K562 (cell line): ENCODE results near the gene GTF3C1. TPM values are rescaled to one million over a fixed set of nuclear protein-coding genes. Genes with fewer than 3 reads are reported as not detected.

Source experiments
- BDP1 ChIP-seq: IDR thresholded peaks from 3 replicates; pipeline ENCODE4 v1.6.1; 2011; ENCODE audit not compliant: insufficient read length, insufficient read depth
- CGGBP1 ChIP-seq: fragments of 250-450 bp; sonication (Bioruptor Pico); IDR thresholded peaks from 2 replicates; pipeline ENCODE4 v1.9.0; 2021; ENCODE audit warnings: mild to moderate bottlenecking
- COPS2 ChIP-seq: fragments of 450-650 bp; conservative IDR thresholded peaks from 2 replicates; pipeline ENCODE4 v1.6.1; 2016; ENCODE audit warnings: mild to moderate bottlenecking, moderate library complexity
- FOXM1 ChIP-seq, 2 experiments: fragments of 450-650 bp in 1 of 2; sonication (generic) in 1 of 2; formaldehyde crosslinking in 1 of 2; IDR thresholded peaks; 2 replicates each; pipeline versions ENCODE4 v1.6.1 to v1.9.0; 2017 to 2022; ENCODE audit warnings: low read depth in 2 of 2, mild to moderate bottlenecking in 2 of 2, missing genetic modification reagents in 1 of 2, moderate library complexity in 1 of 2
- FOXO4 ChIP-seq: fragments of 450-650 bp; formaldehyde crosslinking; IDR thresholded peaks from 2 replicates; pipeline ENCODE4 v1.4.0; 2020; ENCODE audit warnings: mild to moderate bottlenecking, moderate library complexity
- GATAD2A ChIP-seq: fragments of 450-650 bp; IDR thresholded peaks from 2 replicates; pipeline ENCODE4 v1.6.1; 2017
- IRF9 ChIP-seq: fragments of 450-650 bp; IDR thresholded peaks from 2 replicates; pipeline ENCODE4 v1.6.1; 2016; ENCODE audit warnings: missing biosample characterization, missing genetic modification characterization
- KDM2B ChIP-seq: fragments of 250-450 bp; sonication (Bioruptor Pico); IDR thresholded peaks from 2 replicates; pipeline ENCODE4 v1.8.0; 2021; ENCODE audit warnings: mild to moderate bottlenecking, moderate library complexity
- LEF1 ChIP-seq: fragments of 450-650 bp; IDR thresholded peaks from 2 replicates; pipeline ENCODE4 v1.6.1; 2016; ENCODE audit warnings: mild to moderate bottlenecking
- MAZ ChIP-seq, 2 experiments: fragments of 450-650 bp in 1 of 2; sonication (generic) in 1 of 2; formaldehyde crosslinking; IDR thresholded peaks in 1 of 2; conservative IDR thresholded peaks in 1 of 2; 2 replicates each; pipeline versions ENCODE4 v1.4.0 to v1.5.0; 2020; ENCODE audit warnings: mild to moderate bottlenecking in 1 of 2, missing genetic modification reagents in 1 of 2
- MIER1 ChIP-seq: fragments of 450-650 bp; IDR thresholded peaks from 2 replicates; pipeline ENCODE4 v1.6.1; 2016; ENCODE audit warnings: antibody characterized with exemption, mild to moderate bottlenecking, low read depth
- PHF8 ChIP-seq: fragments of 200-600 bp; sonication (generic); IDR thresholded peaks from 2 replicates; pipeline ENCODE4 v1.6.1; 2012; ENCODE audit warnings: mixed run types, mild to moderate bottlenecking, inconsistent platforms, low read length, moderate library complexity, borderline replicate concordance
- RAD51 ChIP-seq: fragments of 450-650 bp; IDR thresholded peaks from 2 replicates; pipeline ENCODE4 v1.7.1; 2016; ENCODE audit warnings: low read depth, mild to moderate bottlenecking, borderline replicate concordance
- SMARCE1 ChIP-seq: fragments of 450-650 bp; IDR thresholded peaks from 2 replicates; pipeline ENCODE4 v1.7.1; 2016; ENCODE audit warnings: mild to moderate bottlenecking
- SRF ChIP-seq, 2 experiments: fragments of 250-450, 450-650 bp in 1 of 2; sonication (Bioruptor Pico) in 1 of 2; sonication (generic) in 1 of 2; formaldehyde crosslinking; IDR thresholded peaks; 2 replicates each; pipeline versions ENCODE4 v1.5.0 to v1.5.1; 2020 to 2022; ENCODE audit warnings: mild to moderate bottlenecking in 1 of 2, missing genetic modification reagents in 1 of 2
- TCF7L2 ChIP-seq: fragments of 150-350 bp; IDR thresholded peaks from 2 replicates; pipeline ENCODE4 v1.6.1; 2016; ENCODE audit warnings: low read depth, mild to moderate bottlenecking, low read length, moderate library complexity
- ZNF561 ChIP-seq: fragments of 450-650 bp; formaldehyde crosslinking; conservative IDR thresholded peaks from 2 replicates; pipeline ENCODE4 v1.4.0; 2020; ENCODE audit warnings: mild to moderate bottlenecking, moderate library complexity
- ZNF639 ChIP-seq, 2 experiments: fragments of 200-800 bp in 1 of 2; sonication (Bioruptor generic) in 1 of 2; sonication (generic) in 1 of 2; formaldehyde crosslinking in 1 of 2; IDR thresholded peaks in 1 of 2; conservative IDR thresholded peaks in 1 of 2; 2 replicates each; pipeline versions ENCODE4 v1.5.0 to v1.6.1; 2016 to 2020; ENCODE audit warnings: missing compliant biosample characterization in 1 of 2, missing genetic modification characterization in 1 of 2, missing genetic modification reagents in 1 of 2
- polyA plus RNA-seq, 8 experiments: library from polyadenylated mRNA; depleted of rRNA in 4 of 8; stranded (reverse) in 5 of 8; unstranded in 3 of 8; fragments of >200 nt; fragmentation: Nextera tagmentation in 2 of 8; fragmentation: Illumina TruSeq in 1 of 8; extraction: Ambion mirVana in 2 of 8; extraction: Trizol in 1 of 8; gene quantifications; 2 replicates each; pipeline versions ENCODE4 v1.2.1 to v1.2.3, GENCODE V29; 2011 to 2014; ENCODE audit warnings: inconsistent platforms in 1 of 8, missing spikeins in 1 of 8
- total RNA-seq, 7 experiments: library from RNA; depleted of rRNA in 6 of 7; stranded (reverse); fragments of >200 nt in 6 of 7; fragmentation: Illumina TruSeq in 2 of 7; extraction: Trizol in 2 of 7; gene quantifications; 2 replicates each; pipeline versions ENCODE4 v1.2.1 to v1.2.3, GENCODE V29; 2011 to 2021; ENCODE audit warnings: low replicate concordance in 1 of 7

GTF3C1 gene
- total and polyA plus RNA-seq, 9 of the 15 experiments (the other 6 are each of a cell fraction or from before 2014, with no cell fraction given), result 0.72 to 63.6 (median 30.9) TPM

- TF ChIP-seq MAZ (CRISPR knock-in tag; conservative IDR thresholded peaks at IDR 0.05 in 1 of 2, IDR thresholded peaks at IDR 0.05 in 1 of 2), result peak in 1 of 2 experiments; percentile 58; a peak in 2 of 4 replicates
- TF ChIP-seq LEF1, result peak; percentile 54; the same call in 1 of the 2 replicates
- no peak for TF ChIP-seq GATAD2A
- no peak for TF ChIP-seq MIER1
- no peak for TF ChIP-seq COPS2
- peak; percentile 21; the same call in 1 of the 2 replicates for TF ChIP-seq PHF8
- TF ChIP-seq TCF7L2, result no peak
- no peak for TF ChIP-seq BDP1
- TF ChIP-seq RAD51, result no peak
- no peak for TF ChIP-seq FOXM1 (IDR thresholded peaks at IDR 0.05; ENCODE audit: low read depth)
- TF ChIP-seq FOXM1 (CRISPR knock-in tag; IDR thresholded peaks at IDR 0.05; ENCODE audit: low read depth), result no peak
- no peak for TF ChIP-seq CGGBP1
- TF ChIP-seq IRF9 (tag), result no peak
- TF ChIP-seq SMARCE1, result 0 out of 2 replicates have a peak, but pooled peaks have one; percentile 24
- no peak for TF ChIP-seq FOXO4 (CRISPR knock-in tag)
- TF ChIP-seq ZNF561 (CRISPR knock-in tag), result no peak
- no peak for TF ChIP-seq ZNF639 (CRISPR knock-in tag; conservative IDR thresholded peaks at IDR 0.05 in 1 of 2, IDR thresholded peaks at IDR 0.05 in 1 of 2)
- TF ChIP-seq KDM2B (CRISPR knock-in tag), result no peak
- TF ChIP-seq SRF (CRISPR knock-in tag; IDR thresholded peaks at IDR 0.05), result no peak
These were observed 16.7 kb upstream of the GTF3C1 start (continued) for GRCh38 chr16:27566417-27566816.
